Sigmoid colon (tissue), 7 donors: ENCODE results near the gene ITSN2. TPM values are rescaled to one million over a fixed set of nuclear protein-coding genes. Genes with fewer than 3 reads are reported as not detected.
A peak's percentile ranks its signal among the peaks of the same experiment; 100 is the strongest.

Experiments used
- DNase-seq: peaks from one replicate; pipeline ENCODE4 v3.0.0-alpha.2; 2019
- H3K27ac ChIP-seq, 4 donors: fragments of 200-600 bp; sonication (generic); one replicate each; pipeline ENCODE4 v1.5.1; 2016 to 2019; ENCODE audit warnings: mild to moderate bottlenecking in 1 of 4
- H3K27me3 ChIP-seq, 3 donors: fragments of 200-600 bp; sonication (generic); one replicate each; pipeline ENCODE4 v1.5.1; 2019; ENCODE audit warnings: mild to moderate bottlenecking in 1 of 3
- H3K36me3 ChIP-seq, 4 donors: fragments of 200-600 bp; sonication (generic); one replicate each; pipeline ENCODE4 v1.5.1; 2016 to 2019
- H3K4me1 ChIP-seq, 4 donors: fragments of 200-600 bp; sonication (generic); one replicate each; pipeline ENCODE4 v1.5.1; 2017 to 2019
- H3K4me3 ChIP-seq, 4 donors: fragments of 200-600 bp; sonication (generic); one replicate each; pipeline ENCODE4 v1.5.1; 2017 to 2019; ENCODE audit warnings: mild to moderate bottlenecking in 2 of 4, moderate library complexity in 1 of 4
- H3K9me3 ChIP-seq, 4 donors: fragments of 200-600 bp in 3 of 4; sonication (generic) in 3 of 4; one replicate each; pipeline versions ENCODE4 v1.5.1 to v1.6.1; 2013 to 2019
- CTCF ChIP-seq, 4 experiments: fragments of 450-650 bp in 3 of 4; fragments of 200-600 bp in 1 of 4; IDR thresholded peaks; one replicate each; pipeline ENCODE4 v1.5.1; 2016 to 2019; ENCODE audit warnings: antibody characterized with exemption in 4 of 4, mild to moderate bottlenecking in 3 of 4, moderate library complexity in 2 of 4
- EP300 ChIP-seq, 4 donors: sonication (generic); formaldehyde crosslinking; IDR thresholded peaks; one replicate each; pipeline ENCODE4 v1.6.1; 2017; ENCODE audit warnings: antibody characterized with exemption in 4 of 4
- POLR2A ChIP-seq, 2 donors: fragments of 450-650 bp; IDR thresholded peaks; one replicate each; pipeline ENCODE4 v1.6.1; 2016; ENCODE audit warnings: antibody characterized with exemption in 2 of 2, mild to moderate bottlenecking in 2 of 2, moderate library complexity in 2 of 2
- POLR2AphosphoS5 ChIP-seq, 4 donors: sonication (generic); formaldehyde crosslinking; IDR thresholded peaks; one replicate each; pipeline ENCODE4 v1.6.1; 2017; ENCODE audit warnings: antibody characterized with exemption in 4 of 4
- WGBS, 2 donors: extraction: QIAGEN DNeasy Blood & Tissue Kit; methylation state at CpG; one replicate each; pipeline ENCODE4 v1.1.7; 2013; 5-methylcytosine and 5-hydroxymethylcytosine counted together
- intact Hi-C: fragments of 100-400 bp; cut with DNase I; formaldehyde crosslinking; loops from one replicate; pipeline ENCODE4 v1.15.1; 2023
- polyA plus RNA-seq, 3 donors: library from polyadenylated mRNA; stranded (reverse); fragments of 200-250 nt; gene quantifications; one replicate each; pipeline ENCODE4 v1.2.3, GENCODE V29; 2013
- total RNA-seq, 4 donors: library from RNA; depleted of rRNA; stranded (reverse); fragments of >200 nt; gene quantifications; one replicate each; pipeline ENCODE4 v1.1.0, GENCODE V29; 2016
- donor health status: healthy with polysubstance abuse.
- donor health status: Bipolar disorder and iron deficiency.
- donor health status: healthy.

ITSN2 gene
- total and polyA plus RNA-seq, 7 donors, result 19.2 to 73.6 (median 56.0) TPM

DNA sequence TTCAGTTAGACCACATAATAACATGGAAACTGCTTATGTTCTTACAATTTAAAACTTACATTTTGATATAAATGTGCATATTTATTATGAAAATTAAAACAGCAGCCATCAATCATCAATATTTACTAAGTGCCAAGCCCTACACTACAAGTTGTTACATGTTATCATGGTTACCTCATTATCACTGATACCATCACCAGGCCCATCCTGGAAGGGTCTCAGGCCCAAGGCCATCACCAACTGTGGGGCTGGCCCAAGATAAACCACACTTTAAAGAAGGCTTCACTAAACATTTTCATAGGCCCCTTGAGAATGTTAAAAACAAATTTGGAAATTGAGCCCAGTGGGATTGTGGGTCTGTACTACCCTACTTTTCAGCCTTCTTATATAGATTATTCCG, 6.4 kb downstream of the ITSN2 start:
- H3K27me3 ChIP-seq, result no peaks in the 10 kb centered on the region
- intact Hi-C loops, result no loop called here
- TF ChIP-seq POLR2AphosphoS5 (IDR thresholded peaks at IDR 0.05) (no peak), EP300 (IDR thresholded peaks at IDR 0.05) (no peak), CTCF (IDR thresholded peaks at IDR 0.05) (no peak), POLR2A (IDR thresholded peaks at IDR 0.05) (no peak)
- DNase-seq, result no peak
- no peak overlapping the region for H3K27ac ChIP-seq
- H3K9me3 ChIP-seq, result no peaks in the 10 kb centered on the region
- WGBS, 2 donors, result 93 to 94% methylated on average over 1 of the region's 1 CpG
- no peaks in the 10 kb centered on the region for H3K36me3 ChIP-seq
- H3K4me1 ChIP-seq, result peaks cover 0 to 62% (median 29%) of the 10 kb centered on the region in 4 donors
- H3K4me3 ChIP-seq, result no peak overlapping the region

DNA sequence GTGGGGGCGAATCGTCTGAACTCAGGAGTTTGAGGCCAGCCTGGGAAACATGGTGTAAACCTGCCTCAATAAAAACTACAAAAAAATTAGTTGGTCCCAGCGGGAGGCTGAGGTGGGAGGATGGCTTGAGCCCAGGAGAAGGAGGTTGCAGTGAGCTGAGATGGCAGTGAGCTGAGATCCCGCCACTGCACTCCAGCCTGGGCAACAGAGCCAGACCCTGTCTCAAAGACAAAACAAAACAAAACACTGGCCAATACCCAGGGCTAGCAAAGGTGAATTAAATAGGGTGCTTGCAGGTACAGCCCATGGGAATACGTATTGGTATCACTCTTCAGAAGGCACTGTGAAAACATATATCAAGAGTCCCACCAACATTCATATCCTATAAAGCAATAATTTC, 7.0 kb downstream of the ITSN2 start:
- TF ChIP-seq CTCF (IDR thresholded peaks at IDR 0.05) (no peak), POLR2A (IDR thresholded peaks at IDR 0.05) (no peak), POLR2AphosphoS5 (IDR thresholded peaks at IDR 0.05) (no peak), EP300 (IDR thresholded peaks at IDR 0.05) (no peak)
- Histone ChIP-seq H3K27me3 (no peaks in the 10 kb centered on the region), H3K9me3 (no peaks in the 10 kb centered on the region), H3K4me3 (no peak overlapping the region), H3K36me3 (no peaks in the 10 kb centered on the region), H3K4me1 (peaks cover 0 to 62% (median 26%) of the 10 kb centered on the region in 4 donors), H3K27ac (no peak overlapping the region)
- DNase-seq, result no peak
- intact Hi-C loops, result no loop called here
- WGBS, 2 donors, result 75 to 86% methylated on average over 5 of the region's 5 CpGs

- H3K9me3 ChIP-seq, result no peaks in the 10 kb centered on the region
- intact Hi-C loops, result no loop called here
- TF ChIP-seq CTCF (IDR thresholded peaks at IDR 0.05) (no peak), POLR2A (IDR thresholded peaks at IDR 0.05) (no peak), EP300 (IDR thresholded peaks at IDR 0.05) (no peak), POLR2AphosphoS5 (IDR thresholded peaks at IDR 0.05) (no peak)
- H3K27ac ChIP-seq, result no peak overlapping the region
- DNase-seq, result no peak
- no peak overlapping the region for H3K4me3 ChIP-seq
- H3K27me3 ChIP-seq, result no peaks in the 10 kb centered on the region
- H3K36me3 ChIP-seq, result no peaks in the 10 kb centered on the region
- peaks cover 0 to 59% (median 24%) of the 10 kb centered on the region in 4 donors for H3K4me1 ChIP-seq
Observed at GRCh38 chr2:24352664-24353063, 7.7 kb downstream of the ITSN2 start.

DNA sequence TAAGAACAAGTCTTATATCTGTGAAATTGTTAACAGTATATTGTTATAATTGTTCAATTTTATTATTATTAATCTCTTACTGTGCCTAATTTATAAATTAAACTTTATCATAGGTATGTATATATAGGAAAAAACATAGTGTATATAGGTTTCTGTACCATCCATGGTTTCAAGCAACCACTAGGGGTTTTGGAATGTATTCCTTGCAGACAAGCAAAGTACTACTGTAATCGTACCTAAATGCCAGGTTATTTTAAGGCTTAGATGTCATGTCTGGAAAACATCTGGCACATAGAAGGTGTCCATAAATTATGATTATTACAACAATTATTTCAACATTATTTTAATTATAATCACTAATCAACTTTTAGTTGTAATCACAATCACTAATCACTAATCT, 8.4 kb downstream of the ITSN2 start:
- no peak for DNase-seq
- 77 to 79% methylated on average over 1 of the region's 1 CpG for WGBS, 2 donors
- H3K4me3 ChIP-seq, result no peak overlapping the region
- H3K4me1 ChIP-seq, result peaks cover 0 to 59% (median 24%) of the 10 kb centered on the region in 4 donors
- no peak overlapping the region for H3K27ac ChIP-seq
- H3K9me3 ChIP-seq, result no peaks in the 10 kb centered on the region
- no peaks in the 10 kb centered on the region for H3K36me3 ChIP-seq
- H3K27me3 ChIP-seq, result no peaks in the 10 kb centered on the region
- intact Hi-C loops, result no loop called here
- peak in 1 of 4 experiments; percentile 12 for TF ChIP-seq CTCF (IDR thresholded peaks at IDR 0.05)
- TF ChIP-seq EP300 (IDR thresholded peaks at IDR 0.05), result no peak
- TF ChIP-seq POLR2AphosphoS5 (IDR thresholded peaks at IDR 0.05), result no peak
- no peak for TF ChIP-seq POLR2A (IDR thresholded peaks at IDR 0.05)

DNA sequence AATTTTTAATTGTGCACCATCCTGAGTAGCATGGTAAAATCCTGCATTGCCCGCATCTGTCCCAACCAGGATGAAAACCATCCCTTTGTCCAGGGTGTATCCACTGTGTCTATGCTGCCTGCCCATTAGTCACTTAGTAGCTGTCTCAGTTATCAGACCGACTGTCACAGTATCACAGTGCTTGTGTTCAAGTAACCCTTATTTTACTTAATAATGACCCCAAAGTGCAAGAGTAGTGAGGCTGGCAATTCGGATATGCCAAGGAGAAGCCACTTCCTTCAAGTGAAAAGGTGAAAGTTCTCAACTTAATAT, 8.8 kb downstream of the ITSN2 start:
- H3K36me3 ChIP-seq, result no peaks in the 10 kb centered on the region
- H3K27me3 ChIP-seq, result no peaks in the 10 kb centered on the region
- no peaks in the 10 kb centered on the region for H3K9me3 ChIP-seq
- 71 to 84% methylated on average over 3 of the region's 3 CpGs for WGBS, 2 donors
- H3K4me3 ChIP-seq, result no peak overlapping the region
- TF ChIP-seq CTCF (IDR thresholded peaks at IDR 0.05) (no peak), POLR2A (IDR thresholded peaks at IDR 0.05) (no peak), POLR2AphosphoS5 (IDR thresholded peaks at IDR 0.05) (no peak), EP300 (IDR thresholded peaks at IDR 0.05) (no peak)
- H3K4me1 ChIP-seq, result peaks cover 0 to 59% (median 24%) of the 10 kb centered on the region in 4 donors
- no peak for DNase-seq
- no peak overlapping the region for H3K27ac ChIP-seq
- intact Hi-C loops, result no loop called here
